Dermis blood vessel endothelial cell (primary cell): ENCODE data around the gene SH2B3. TPM values are rescaled to one million over a fixed set of nuclear protein-coding genes. Genes with fewer than 3 reads are reported as not detected.
A peak's percentile ranks its signal among the peaks of the same experiment; 100 is the strongest.

Experiments
- DNase-seq: peaks from one replicate; pipeline ENCODE4 v3.0.0; 2010
- total RNA-seq: library from RNA; depleted of rRNA; stranded (reverse); fragments of >200 nt; gene quantifications from 2 replicates; pipeline ENCODE4 v1.2.3, GENCODE V29; 2014

Gene SH2B3
- total RNA-seq, 1 donor from 2014 or later = 93.6 TPM

DNA sequence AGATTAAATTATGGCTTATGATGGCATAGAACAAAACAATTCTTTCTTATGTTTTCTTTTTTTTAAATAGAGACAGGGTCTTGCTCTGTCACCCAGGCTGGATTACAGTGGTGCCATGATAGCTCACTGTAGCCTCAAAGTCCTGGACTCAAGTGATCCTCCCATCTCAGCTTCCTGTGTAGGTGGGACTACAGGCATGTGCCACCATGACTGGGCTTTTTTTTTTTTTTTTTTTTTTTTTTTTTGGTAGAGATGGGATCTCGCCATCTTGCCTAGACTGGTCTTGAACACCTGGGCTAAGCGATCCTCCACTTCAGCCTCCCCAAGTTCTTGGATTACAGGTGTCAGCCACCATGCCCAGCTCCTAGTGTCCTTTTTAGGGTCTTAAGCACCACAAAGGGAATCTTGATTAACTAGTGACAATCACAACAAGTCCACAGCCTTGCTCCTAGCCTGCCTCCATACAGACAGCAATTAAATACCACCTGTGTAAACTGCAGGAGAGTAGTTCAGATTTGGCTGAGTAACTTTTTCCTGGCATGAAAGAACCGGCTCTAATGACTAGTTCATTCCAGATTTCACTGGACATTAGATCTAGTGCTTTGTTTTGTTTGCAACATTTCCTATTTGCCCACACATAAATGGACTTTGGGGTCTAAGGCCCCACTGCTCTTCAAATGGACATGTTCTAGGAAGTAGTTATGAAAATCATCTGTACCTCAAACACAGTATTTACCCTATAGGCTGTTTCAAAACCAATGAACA, 61.6 kb downstream of the SH2B3 start:
- peak; percentile 67 for DNase-seq

GRCh38 chr12:111467857-111468241, 62.1 kb downstream of the SH2B3 start:
- peak; percentile 21 for DNase-seq

GRCh38 chr12:111469401-111469800, 63.7 kb downstream of the SH2B3 start:
- no peak for DNase-seq

- no peak for DNase-seq
Observed at GRCh38 chr12:111471236-111471635, 65.5 kb downstream of the SH2B3 start.

- DNase-seq = peak; percentile 39
Observed at GRCh38 chr12:111482462-111482861, 76.7 kb downstream of the SH2B3 start.

- peak; percentile 37 for DNase-seq
Observed at GRCh38 chr12:111488271-111488670, 82.5 kb downstream of the SH2B3 start.

DNA sequence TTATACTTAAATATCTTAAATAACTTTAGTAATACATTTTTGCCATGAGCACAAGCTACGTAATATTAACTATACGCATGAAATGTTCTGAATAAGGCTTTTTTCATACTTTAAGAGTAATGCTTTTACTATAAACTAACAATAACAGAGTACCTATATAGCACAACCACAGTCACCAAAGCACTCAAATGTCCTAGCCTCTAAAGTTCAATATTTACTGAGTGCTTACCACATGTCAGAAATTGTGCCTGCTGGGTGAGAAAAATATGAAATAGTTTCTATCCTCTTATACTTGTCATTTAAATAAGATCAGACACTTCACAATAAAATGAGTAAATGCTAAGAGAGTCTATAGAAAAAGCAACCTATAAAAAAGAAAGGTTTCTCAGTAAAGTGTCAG, 83.1 kb downstream of the SH2B3 start:
- DNase-seq = no peak

GRCh38 chr12:111492979-111493378, 87.3 kb downstream of the SH2B3 start:
- DNase-seq = peak; percentile 44

GRCh38 chr12:111494676-111495075, 89.0 kb downstream of the SH2B3 start:
- DNase-seq = no peak

Other genes starting within 250 kb of the SH2B3 start
- gene PHETA1, start 36.8 kb upstream of the SH2B3 start, total RNA-seq = 8.5 and 9.7 TPM in 2 replicates
- gene ATXN2, start 193.4 kb downstream of the SH2B3 start, total RNA-seq = 32.0 and 37.3 TPM in 2 replicates